Ramos (cell line): Measurements from ENCODE around the gene CLMP.

ENCODE experiments used
- in situ Hi-C: fragments of 300-500 bp; cut with MboI; formaldehyde crosslinking; loops from one replicate; pipeline ENCODE4 v1.14.3; 2022; ENCODE audit warnings: low sequenced_read_pairs; ENCODE audit not compliant: unreplicated experiment

Gene CLMP, protein sequence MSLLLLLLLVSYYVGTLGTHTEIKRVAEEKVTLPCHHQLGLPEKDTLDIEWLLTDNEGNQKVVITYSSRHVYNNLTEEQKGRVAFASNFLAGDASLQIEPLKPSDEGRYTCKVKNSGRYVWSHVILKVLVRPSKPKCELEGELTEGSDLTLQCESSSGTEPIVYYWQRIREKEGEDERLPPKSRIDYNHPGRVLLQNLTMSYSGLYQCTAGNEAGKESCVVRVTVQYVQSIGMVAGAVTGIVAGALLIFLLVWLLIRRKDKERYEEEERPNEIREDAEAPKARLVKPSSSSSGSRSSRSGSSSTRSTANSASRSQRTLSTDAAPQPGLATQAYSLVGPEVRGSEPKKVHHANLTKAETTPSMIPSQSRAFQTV

DNA sequence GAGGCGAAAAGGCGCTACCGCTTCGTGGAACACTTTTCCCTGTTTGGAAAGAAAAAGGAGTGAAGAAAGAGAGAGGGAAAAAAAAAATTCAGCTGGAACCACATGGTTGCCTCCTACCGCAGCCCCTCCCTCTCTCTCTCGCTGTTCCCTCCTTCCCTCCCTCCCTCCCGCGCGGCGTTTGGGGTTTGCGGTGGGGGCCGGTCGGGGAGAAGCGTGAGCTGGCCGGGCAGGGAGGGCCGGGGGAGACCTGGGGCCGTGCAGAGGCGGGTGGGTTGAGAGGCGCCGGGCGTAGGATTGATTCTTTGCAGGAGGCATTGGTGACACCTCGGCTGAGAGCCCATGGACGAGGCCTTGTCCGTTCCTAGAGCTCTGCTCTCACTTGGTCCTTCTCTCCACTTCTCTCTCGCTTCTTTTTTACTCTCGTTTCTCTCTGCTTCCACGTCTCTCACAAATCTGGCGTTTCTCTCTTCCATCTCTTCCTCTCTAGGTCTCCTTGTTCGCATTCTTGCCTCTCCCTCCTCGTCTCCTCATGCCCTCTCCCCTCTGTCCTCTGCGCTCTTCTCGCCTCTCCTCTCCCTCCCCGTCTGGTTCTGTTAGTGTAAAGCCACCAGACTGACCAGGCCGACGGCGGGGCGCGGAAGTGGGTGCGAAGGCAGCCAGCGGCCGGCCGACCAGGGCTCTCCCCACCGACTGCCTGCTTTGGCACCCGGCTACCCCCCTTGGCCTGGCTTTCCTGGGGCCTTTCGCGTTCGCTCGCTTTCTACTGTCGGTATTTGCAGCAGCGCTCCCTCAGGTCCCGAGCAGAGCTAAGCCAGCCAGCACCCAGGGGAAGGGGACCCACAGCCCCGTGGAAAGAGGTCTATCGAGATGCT lies at the start of gene CLMP:
CLMP (minus strand) TSS at position 61 of the 872 bp plus-strand sequence. CDS start 308 bp downstream, outside the sequence.
- in situ Hi-C loops: no loop called here

DNA sequence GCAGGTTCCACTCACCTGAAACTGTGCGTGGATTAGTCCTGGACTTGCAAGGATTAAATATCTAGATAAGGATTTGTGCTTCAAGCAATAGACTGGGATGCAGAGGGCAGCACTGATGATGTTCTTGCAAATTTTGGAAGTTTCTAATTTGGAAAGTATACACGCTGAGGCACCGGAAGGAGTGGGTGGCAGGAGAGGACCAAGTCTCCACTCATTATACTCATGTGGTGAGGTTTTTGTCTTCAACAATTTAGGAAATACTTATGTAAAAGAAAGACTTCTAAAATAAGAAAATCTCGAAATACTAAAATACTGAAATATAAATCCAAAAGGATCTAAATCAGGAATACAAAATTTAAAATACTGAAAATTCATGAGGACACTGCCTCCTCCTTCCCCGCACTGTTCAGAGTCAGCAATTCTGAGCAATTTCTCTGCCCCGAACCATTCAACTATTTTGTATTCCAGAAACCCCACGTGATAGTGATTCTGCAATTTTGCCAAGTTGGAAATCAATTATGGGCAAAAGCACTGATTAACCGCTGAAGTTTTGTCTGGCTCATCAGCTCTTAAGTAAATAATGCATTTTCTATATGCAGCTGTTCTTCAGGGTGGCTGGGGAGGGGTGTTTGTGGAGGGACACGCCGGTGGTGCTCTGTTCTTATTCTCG lies 47.0 kb upstream of the CLMP start:
- in situ Hi-C loops: loop anchor here (10.0 kb wide), 1 partner anchor 127 kb away; no protein-coding TSS in a partner anchor

DNA sequence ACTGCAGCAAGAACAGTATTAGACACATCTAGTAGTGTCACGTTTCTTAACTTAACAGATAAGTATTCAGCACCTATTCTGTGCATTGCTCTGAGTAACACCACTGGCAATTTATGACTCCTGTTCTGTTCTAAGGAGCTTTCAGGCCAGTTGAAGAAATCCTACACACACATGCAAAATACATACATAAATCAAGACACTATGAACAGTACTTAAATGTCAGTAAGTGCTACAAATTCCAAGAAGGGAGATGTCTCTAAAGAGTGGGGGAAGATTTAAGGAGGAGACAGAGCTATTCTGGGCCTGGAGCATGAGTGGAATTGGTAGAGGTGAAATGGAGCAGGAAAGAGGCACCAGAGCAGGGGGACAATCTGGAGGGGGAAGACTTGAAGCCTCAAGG lies 46.2 kb upstream of the CLMP start:
- in situ Hi-C loops: loop anchor here (10.0 kb wide), 1 partner anchor 126 kb away; no protein-coding TSS in a partner anchor

DNA sequence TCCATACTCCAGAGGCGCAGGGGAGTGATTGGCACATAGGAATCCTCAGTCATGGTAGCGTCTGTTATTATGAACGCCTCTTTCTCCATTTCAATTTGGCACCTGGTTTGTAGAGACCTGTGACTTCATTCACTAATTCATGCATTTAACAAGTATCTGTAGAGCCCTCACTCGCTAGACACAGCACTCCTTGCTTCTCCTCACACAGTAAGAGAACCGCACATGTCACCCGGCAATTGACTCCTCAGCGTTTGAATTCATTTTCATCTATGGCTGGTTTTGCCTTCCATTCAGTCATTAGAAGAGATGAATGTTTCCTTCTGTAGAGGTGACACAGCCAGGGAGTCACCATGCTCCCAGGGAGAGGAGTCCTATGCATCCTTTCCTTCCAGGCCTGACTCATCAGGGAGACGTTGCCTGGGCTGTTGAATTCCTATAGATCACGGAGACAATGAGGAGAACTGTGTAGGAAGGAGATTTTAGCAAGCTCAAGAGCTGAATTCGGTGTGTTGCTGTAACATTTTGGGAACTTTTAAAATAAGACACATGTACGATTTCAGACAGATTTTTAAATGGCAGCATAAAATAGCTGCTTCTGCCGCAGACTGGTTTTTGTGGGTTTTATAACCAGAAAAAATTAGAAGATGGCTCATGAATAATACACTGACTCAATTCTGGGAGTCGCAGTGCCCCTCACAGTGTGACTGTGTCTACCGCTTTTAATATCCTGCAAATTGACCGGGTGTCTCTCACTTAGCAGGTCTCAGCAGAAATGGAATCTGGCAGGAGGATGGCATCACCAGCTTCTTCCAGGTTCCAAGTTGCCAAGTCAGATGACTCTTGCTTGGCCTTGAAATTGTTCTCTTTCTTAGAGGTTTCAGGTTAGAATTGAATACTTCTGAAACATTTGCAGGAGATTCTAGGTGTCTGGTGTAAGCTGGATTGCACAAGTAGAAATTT lies 44.4 kb upstream of the CLMP start:
- in situ Hi-C loops: loop anchor here (10.0 kb wide), 1 partner anchor 125 kb away; no protein-coding TSS in a partner anchor

DNA sequence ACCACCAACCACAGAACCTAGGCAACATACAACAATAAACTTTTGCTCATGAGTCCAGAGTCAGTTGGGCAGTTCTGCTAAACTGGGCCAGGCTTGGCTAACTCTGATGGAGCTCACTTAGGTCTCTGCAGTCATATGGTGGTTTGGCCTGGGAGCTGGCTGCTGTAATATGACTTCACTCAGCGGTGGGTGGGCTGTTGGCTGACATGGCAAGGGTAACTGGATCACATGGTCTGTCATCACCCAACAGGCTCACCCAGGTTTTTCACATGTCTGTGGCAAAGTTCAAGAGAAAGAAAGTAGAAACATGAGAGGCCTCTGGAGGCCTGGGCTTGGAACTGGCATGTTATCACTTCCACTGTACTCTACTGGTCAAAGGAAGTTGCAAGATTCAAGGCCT lies 43.2 kb upstream of the CLMP start:
- in situ Hi-C loops: no loop called here

DNA sequence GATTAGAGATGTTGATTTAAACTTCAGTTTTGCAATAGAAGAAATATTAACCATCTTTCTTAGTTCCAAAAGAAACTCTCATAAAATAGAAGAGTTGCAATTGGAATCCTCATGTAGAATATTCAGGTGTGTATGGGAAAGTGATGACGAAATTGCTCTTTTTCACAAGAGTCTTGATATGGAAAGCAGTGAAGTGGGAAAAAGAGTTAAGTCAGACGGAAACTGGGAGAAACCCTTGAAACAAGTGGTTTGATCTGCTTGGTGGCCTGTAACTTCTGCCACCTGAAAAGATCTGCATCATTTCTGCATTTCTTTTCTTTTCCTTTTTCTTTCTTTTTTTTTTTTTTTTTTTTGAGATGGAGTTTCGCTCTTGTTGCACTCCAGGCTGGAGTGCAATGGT lies 41.8 kb upstream of the CLMP start:
- in situ Hi-C loops: no loop called here

DNA sequence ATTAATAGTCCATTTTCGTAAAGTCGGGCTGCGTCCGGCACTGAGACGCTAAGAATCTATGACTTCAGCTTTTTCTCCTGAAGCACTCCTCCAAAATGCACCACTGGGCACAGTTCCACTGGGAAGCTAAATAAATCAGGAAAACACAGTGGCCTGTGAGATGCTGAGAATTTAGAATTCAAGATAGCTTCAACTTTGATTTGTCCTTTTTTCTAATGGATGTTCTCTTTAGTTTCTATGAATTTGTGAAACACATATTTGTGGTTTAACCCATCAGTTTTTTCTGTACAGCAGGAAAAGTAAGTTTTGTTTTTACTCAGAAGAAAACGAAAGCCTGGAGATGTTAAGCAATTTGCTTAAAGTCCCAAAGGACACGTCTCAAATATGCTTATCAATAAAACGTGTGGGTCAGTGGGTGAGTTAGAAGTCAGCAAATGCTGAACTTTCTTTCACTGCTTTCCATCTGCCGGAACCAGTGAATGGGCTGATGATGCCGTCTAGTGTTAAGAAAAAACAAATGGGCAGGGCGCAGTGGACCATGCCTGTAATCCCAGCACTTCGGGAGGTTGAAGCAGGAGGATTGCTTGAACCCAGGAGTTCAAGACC lies 40.7 kb upstream of the CLMP start:
- in situ Hi-C loops: no loop called here

DNA sequence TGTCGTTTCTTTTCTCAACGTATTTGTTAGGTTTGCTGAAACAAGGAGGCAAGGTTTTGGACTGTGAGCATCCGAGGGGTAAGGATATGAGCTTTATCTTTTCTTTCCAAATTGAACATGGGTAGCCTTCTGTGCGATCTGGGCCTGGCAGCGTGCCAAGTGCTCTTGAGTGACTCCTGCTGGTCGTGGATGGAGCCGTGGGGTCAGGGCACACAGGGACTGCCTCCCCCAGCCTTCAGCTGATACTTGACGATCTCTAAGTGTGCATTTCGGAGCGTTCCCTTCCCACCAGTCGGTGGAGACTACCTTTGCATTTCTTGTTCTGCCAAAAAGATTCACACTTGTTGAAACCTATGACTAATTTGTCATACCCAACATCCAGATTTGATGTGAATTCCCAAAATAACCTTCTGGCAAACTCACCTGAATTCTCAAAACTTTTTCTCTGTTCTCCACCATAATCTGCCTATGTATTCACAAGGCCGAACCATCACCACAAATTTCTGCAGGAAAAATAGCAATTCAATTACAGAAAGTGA lies 40.1 kb upstream of the CLMP start:
- in situ Hi-C loops: no loop called here

DNA sequence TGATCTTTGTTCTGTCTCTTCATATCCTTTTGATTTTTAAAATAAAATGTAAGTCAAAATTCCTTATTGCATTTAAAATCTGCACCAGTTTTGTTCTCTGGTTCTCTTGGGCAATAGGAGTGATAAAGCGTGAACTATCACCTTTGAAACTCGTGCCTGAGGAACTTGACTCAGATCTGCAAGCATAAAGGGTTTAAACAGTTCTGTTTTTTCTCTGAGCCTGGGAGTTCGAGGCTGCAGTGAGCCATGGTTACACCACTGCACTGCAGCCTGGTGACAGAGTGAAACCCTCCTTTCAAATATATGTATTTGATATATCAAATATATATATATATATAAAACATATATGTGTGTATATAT lies 38.9 kb upstream of the CLMP start:
- in situ Hi-C loops: no loop called here

DNA sequence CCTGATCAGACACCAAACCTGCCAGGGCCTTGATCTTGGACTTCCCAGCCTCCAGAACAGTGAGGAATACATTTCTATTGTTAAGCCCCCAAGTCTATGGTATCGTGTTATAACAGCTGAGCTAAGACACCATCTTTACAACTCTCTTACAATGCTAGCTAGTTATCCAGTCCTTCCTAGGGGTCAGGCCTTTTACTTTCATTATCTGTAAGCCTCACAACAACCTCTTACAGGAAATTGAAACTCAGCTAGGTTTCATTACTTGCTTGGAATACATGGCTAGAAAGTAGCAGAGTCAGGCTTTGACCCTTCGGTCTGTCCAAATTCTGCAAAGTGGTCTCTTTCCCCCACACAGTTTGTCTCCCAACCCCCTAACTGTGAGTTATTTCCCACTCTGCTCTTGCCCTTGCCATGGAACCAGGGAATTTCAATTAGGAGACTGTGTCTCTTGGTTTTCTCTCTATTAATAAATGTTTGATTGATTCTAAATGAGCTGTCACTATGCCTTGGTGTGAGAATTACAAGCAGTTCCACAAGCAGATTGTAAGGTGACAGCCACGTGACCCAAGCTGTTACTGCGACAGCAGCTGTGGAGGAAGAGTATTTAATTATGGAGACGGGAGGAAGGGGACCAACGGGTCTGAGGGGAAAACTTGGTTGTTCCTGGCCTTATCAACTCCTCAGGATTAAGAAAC lies 38.4 kb upstream of the CLMP start:
- in situ Hi-C loops: no loop called here

DNA sequence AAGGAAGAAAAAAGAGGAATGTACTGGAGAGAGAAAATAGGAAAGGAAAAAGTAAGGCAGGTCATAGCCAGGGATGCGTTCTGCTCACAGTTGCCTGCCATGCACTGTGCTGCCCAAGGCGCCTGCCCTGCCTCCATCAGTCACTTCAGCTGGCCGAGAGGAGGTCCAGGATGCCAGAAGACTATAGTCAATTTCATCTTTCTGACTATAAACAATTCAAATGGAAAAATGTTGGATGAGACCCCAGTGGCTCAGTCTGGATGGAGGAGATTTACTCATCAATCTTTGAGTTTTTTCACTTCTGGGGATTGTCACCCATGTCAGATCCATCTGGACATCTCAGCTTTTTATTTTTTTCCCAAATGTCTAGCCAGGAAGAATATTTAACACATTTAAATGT lies 36.7 kb upstream of the CLMP start:
- in situ Hi-C loops: no loop called here

DNA sequence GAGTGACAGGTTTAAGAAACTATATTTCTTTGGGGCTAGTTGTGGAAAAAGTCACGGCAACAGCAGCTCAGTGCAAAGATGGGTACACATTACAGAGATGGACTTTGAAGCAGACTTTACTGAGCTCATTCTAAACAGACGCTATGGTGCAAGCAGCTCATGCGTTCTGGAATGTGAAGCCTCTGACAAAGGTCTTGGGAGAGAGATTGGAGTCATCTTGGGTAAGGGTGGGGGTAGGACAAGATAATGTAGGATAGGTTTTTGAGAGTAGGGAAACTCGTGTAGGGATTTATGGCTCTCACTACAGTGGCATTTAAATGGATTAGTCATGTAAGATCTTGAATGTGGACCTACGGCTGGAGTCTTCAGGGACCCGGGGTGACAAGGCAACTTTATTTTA lies 36.2 kb upstream of the CLMP start:
- in situ Hi-C loops: no loop called here

DNA sequence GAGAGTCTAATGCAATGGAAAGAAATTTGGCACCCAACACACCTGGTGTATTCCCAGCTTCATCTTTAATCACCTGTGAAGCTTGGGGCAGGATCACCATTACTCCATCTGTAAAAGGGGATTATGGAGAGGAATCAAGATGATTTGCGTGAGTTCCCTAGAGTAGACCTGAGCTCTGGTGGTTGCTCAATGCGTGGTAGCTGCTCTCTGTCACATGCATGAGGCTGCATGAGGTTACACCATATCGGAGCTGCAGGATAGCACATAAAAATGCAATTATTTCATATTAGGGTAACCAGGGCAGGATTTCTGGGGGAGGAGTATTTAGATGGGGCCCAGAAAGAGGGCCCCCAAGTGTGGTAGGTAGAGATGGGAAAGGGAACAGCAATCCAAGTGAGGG lies 35.3 kb upstream of the CLMP start:
- in situ Hi-C loops: no loop called here

DNA sequence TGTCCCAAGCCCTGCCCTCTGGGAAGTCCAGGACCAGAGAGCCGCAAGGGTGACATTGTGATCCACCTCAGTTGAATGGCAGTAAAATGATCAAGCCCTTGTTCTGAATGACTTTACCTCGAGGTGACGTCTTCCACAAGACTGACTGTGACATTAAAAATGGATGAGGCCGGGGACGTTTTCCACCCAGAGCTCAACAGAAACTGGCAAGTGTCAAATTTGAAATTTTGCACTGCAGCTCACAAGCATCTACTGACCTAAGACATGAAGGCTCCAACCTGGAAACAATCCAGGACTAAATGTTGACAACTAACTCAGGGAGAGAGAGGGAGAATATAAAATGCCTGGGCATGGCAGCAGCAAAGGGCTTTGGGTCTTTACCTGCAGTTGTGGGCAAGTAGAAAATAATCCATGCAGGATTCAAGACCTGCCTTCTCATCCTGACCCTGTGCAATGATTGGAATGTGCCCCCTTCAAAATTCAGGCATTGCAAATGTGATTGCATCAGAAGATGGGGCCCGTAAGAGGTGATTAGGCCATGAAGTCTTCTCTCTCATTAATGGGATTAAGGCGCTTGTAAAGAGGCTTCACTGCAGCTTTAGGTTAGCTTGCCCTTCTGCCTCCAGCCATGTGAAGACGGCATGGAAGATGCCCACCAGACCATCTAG lies 33.6 kb upstream of the CLMP start:
- in situ Hi-C loops: no loop called here

DNA sequence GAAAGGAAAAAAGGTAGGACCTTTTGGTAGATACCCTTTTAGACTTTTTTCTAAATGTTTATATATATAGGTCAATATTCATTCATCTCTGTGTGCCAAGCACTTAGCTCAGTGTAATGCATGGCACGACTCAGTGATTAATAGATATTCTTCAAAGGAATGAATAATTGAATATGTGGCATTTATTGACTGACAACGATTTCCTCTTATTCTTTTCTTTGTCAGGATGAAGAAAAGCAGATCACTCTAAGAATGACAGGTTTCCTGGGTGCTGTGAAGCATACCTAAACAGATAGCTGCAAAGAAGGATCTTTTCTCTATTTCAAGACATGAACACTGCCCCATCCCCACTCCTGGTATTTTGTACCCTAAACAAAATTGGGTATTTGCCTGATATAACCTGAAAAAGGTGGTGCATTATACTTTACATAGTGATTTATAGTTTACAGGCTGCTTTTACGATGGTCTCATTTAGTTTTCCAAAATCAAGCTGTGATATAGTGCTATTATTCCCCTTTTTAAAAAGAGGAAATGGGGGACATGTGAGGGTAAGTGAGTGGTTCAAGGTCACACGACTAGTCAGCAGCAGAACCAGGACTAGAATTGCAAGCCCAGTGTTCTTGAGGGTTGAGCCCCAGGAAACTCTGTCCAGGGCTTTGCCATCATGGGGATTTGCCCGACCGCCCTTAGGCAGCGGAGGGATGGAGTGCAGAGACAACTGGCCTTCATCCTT lies 32.9 kb upstream of the CLMP start:
- in situ Hi-C loops: no loop called here

DNA sequence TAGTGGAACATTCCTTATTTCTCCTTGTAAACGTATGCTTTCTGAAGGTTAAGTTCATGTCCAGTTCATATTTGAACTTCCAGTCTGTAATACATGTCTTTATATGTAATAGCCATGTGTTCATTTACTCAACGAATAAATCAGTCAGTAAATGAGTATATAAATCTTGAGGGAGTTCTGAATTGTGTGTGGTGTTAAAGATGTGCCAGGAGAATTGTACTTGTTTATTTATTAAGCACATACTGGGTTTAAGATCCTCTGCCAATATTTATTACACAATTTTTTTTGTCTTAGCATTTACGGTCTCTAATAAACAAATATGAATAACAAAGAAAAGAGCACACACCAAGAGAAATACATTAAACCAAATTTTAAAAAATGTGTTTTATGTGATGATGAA lies 26.5 kb upstream of the CLMP start:
- in situ Hi-C loops: no loop called here

DNA sequence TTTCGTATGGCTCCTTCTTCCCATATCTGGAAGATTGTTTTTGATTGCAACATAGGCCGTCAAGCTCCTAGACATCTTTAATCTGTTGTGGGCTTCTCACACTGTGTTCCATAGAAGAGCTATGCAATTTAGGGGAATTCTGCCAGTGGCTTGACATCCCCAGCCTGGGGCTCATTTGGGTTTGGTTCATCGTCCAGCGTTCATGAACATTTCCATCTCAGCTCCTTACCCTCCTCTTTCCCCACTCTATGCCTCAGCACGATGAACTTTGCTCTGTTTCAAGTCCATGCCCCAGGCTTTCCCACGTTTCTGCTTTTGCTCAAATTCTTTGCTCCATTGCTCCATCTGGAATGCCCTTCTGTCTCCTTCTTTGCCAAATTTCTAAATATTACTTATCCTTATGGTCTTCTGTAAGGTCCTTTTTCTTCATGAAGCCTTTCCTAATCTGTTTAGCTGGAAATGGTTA lies 26.1 kb upstream of the CLMP start:
- in situ Hi-C loops: no loop called here
